ENCODE results near the gene GDF11.
A peak's percentile ranks its signal among the peaks of the same experiment; 100 is the strongest.

GDF11 gene

DNA sequence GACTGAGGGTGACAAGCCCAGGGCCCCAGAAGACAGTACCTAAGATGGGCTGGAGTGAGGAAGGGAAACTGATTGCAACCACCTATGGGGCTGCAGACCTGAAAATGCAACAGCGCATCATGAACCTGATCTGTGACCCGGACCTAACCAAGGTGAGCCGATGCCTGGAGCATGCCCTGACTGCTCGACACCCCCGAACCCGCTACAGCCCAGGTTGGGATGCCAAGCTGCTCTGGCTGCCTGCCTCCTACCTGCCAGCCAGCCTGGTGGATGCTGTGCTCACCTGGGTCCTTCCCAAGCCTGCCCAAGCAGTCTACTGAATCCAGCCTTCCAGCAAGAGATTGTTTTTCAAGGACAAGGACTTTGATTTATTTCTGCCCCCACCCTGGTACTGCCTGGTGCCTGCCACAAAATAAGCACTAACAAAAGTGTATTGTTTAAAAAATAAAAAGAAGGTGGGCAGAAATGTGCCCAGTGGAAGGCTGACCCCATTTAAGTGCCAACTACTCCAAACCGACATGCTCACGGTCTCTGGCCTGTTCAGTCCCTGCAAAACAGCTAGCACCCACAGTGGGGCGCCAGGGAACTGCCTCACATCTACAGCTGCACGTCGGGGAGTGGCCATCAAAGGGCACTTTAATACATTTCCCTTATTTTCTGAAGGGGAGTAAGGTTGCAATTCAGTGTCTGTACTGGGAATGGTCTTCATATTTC lies 18.5 kb upstream of the GDF11 start:
- DNase-seq, result peak; percentile 49 to 76

DNA sequence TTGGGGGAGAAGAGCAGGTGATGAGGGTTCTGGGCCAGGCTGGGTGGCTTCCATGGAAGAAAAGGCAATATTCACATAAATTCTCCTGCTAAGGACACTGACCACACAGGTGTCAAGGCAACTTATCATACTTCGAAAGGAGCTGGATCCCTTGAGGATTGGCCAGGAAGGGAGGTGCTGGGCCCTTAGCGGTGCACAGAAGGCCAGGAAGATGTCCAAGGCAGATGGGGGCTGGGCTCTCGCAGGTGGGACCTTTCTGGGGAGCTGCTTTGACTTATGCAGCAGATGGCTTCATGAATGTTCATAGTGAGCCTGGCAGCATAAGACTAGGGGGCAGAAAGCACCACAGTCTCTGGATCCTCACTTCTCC lies 18.0 kb upstream of the GDF11 start:
- DNase-seq, result no peak

DNA sequence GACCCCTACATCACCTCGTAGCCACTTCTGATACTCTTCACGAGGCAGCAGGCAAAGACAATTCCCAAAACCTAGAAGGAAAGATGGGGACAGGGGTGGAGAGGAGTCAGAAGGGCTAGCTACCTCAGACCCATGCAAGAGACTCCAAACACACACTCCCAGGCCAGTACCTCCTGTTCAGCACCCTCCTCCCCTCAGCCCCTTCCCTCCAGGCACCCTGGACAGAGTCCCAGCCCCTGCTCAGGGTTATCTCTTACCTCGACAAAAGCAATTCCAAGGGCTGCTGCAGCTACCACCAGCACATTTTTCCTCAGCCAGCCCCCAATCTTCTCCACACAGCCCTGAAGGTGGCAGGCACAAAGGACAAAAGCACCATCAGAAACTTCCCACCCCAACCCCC lies 17.4 kb upstream of the GDF11 start:
- DNase-seq, result no peak

DNA sequence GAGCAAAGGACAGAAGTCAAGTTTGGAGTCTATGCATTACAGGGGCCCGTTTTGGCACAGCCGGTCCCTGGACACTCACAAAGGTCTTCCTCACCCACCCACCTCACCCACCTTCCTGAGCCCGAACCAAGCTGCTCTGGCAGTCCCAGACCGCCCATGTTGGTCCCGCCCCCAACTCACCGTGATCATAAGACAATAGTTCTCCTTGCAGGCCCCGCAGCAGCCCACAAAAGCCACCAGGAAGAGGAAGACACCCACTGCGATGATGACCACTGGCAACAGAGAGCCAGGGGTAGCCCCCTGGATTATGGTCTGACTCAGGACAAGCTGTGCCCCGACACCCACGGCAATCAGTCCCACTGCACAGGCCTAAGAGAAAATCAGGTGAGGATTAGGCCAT lies 16.0 kb upstream of the GDF11 start:
- peak; percentile 58 to 92 for DNase-seq

DNA sequence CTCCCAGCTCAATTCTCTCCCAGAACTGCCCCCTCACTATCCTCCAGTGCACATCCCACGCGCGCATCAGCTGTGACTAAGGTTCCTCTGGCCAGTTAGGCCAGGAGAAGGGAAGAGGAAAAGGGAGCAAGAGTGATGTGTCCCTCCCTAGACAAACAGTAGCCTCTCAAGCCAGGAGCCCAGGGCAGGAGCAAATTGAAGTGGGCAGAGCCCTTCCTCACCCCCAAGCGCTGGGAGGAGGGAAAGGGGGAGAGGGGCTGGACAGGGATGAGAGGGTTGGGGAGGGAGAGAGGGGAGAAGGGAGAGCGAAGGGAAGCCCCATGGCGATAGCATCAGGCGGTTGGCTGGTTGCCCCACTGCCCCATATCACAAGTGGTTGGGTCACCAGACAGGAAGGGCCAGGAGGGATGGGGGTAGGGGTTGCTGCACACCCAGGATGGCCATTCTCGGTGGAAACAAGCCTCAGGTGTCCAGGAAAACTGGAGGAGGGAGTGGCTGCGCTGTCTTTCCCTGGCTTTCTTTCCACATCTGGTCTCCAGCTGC lies 15.2 kb upstream of the GDF11 start:
- DNase-seq, result peak; percentile 60 to 78

DNA sequence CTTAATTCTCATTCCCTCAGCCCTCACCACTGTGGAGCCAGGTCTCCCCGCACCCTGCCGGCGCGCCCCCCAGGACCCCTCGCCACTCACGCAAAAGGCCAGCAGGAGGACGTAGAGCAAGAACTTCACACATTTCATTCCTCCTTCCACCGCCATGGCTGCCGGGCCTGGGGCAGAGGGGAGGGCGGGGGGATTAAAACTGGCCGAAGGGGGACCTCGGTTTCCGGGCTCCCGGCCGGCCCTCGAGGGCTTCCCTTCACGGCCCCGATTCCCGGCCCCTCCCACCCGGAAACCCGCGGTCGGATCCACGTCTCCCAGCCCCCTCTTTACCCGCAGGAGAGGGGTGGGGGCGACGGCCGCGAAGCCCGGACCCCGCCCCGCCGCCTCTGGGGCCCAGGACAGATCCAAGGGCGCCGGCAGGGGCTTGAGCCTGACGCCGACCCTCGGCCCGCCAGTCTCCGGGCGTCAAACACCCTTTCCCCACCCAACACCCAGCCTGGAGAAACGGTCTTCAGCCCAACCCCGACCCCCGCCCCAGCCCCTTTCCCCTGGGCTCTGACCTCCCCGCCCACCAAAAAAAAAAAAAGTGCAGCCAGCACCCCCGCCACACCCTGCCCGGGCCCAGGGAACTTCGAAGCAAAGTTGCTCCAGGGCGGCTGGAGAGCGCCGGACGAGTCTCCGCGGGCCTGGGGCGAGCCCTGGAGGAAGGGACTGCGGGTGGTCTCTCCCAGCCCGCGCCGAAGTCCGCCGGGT lies 14.6 kb upstream of the GDF11 start:
- DNase-seq, result peak; percentile 42 to 70

DNA sequence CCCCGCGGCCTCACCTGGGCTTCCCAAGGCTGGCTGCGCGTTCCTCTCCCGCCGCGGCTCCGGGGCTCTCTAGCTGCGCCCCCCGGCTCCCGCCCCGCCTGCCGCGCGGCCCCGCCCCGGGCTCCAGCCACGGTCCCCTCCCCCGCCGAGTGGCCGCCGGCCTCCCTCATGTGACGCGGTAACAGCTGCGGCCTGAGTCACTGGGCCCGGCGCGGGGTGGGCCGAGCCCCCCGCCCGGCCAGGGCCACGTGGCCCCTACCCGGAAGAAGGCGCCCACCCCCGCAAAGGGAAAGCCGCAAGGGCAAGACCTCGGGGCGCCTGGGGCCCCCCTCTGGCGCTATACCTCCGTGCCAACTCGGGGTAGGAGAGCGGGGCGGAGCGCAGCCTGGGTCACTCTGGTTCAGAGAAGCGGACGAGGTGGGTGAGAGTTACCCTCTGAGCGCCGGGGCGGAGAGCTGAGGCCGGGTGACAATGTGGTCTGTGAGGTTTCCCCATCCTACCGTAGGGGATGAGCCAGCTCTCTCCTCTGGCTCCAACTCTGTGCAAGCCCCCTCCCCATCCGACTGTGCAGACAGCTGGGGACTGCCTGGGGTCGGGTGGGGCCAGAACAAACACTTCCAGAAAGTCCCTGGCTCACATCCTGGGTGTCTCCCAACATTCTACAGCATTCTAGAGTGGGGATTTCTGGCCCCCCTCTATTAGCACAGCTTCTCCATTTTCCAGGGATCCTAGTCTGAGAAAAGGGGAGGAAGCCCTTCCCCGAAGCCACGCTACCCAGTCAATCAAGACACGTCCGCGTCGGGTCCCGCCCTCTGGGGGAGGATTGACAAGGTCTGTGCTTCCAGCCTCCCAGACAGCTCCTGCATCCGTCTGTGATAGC lies 13.7 kb upstream of the GDF11 start, which contains the start of gene CD63:
Gene CD63 (minus strand): TSS at position 71 of the 880 bp plus-strand sequence. CDS start 668 bp downstream, outside the sequence.
- peak; percentile 95 to 96 for DNase-seq

DNA sequence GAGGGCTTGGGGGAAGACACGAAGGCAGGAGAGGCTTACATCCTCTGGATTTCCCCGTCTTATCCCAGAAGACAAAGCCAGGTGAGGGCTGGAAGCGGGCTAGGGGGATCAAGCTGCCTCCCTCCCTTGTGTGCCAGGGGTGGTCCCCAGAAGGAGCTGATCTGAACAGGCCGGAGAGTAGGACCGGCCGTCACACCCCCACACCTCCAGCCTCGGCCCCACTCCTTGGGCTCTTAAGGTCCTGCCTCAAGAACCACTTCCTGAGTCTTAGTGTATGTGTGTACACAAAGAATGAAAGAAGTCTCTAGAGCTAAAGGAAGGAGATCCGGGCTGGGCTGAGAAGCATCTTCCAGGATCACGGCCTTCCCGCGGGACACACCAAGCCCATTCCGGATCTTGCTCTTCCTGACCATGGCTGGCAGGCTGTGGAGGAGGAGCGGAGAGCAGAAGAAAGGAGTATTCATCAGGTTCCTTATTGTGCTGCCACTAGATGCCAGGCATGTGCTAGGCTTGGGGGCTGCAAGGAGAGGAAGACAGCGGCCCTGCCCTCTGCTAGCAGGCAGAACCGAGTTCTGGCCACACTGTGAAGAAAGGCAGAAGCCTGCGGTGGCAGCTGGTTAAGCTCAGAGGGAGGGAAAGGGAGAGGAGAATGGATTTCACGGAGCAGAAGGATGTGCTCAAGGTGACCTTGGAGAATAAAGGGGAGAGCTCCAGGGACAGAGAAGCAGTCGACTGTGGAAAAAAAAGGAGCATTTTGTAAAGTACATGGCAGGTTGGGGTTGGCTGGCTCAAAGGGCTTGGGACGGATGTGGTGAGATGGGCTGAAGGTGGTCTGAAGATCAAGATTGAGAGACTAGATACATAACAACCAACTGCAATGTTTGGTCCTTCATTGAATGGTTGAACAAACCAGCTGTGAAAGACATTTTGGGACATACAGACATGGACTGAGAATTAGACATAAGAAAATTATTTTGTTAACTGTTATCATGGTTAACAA lies 12.8 kb upstream of the GDF11 start:
- DNase-seq, result peak in 1 of 2 donors; percentile 53

DNA sequence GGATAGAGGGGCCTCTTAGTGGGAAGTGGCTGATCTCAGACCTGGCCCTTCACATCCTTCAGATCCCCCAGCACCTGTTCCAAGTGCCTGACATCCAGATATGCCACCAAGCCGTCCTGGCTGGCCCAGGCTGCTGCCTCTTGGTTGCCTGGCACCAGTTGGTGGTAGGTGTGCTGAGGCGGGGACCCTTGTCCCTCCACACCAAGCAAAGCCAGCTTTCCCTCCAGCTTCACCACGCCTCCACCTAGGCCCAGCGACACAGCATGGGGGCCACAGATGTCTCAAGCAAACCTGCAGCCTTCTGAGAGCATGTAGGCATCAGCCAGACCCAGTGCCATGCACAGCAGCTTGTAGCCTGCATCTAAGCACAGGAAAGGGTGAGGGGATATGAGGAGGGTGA lies 10.6 kb upstream of the GDF11 start:
- no peak for DNase-seq

DNA sequence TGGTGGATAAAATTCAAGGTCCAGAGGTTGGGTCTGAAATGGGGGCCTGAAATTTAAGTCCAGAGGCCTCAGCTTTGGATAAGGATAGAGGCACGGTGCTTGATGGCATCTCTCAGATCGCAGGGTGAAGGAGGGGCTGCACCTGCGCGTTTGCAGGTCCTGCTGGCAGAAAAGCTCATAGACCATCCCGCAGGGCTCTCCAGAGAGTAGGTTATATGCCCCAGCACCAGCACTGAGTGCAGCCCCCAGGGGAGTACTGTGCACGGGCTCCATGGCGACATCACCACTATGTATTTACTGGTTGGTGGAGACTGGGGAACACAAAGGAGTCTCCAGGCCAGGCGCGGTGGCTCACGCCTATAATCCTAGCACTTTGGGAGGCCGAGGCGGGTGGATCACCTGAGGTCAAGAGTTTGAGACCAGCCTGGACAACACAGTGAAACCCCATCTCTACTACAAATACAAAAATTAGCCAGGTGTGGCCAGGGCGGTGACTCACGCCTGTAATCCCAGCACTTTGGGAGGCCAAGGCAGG lies 9.8 kb upstream of the GDF11 start:
- DNase-seq, result no peak

DNA sequence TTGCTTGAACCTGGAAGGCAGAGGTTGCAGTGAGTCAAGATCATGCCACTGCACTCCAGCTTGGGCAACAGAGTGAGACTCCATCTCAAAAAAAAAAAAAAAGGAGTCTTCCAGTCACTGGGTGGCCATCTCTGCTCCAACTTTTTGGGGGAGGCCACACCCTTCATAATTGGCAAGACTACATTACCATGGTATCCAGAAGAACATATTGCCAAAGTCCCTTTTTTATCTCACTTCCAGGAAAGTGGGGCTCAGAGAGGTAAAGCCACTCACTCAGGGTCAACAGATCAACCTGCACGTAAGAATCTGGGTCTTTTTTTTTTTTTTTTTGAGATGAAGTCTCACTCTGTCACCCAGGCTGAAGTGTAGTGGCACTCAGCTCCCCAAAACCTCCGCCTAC lies 9.1 kb upstream of the GDF11 start:
- DNase-seq, result no peak

DNA sequence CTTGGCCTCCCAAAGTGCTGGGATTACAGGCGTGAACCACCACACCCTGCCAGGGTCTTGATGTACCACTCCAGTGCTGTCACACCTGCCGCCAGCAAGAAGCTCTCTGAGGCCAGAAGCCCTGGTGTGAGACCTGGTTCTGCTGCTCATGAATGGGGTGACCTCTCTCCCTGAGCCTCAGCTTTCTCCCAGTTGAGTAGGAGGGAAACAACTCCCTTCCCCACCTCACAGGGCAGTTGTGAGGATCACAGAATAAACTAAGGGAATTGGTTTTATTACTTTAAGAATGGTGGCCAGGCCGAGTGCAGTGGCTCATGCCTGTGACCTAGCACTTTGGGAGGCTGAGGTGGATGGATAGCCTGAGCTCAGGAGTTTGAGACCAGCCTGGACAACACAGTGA lies 8.3 kb upstream of the GDF11 start:
- DNase-seq, result no peak

DNA sequence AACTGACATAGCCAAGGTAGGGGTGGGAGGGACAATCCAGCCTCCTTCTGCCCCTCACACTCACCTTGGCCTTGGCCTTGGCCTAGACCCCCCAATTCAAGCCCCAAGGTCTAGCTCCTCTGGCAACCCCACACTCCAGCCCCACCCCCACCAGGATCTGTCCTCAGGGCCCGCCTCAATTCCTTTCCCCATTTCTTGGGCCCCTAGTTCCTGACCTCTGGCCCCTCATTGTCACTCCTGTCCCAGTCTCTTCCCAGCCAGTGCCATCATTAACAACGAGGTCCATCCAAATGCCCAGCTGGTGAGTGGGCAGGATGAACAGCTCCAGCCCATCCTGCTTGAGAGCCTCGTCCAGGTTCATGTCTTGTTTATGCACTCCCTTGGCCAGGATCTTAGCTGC lies 6.8 kb upstream of the GDF11 start:
- DNase-seq, result no peak

DNA sequence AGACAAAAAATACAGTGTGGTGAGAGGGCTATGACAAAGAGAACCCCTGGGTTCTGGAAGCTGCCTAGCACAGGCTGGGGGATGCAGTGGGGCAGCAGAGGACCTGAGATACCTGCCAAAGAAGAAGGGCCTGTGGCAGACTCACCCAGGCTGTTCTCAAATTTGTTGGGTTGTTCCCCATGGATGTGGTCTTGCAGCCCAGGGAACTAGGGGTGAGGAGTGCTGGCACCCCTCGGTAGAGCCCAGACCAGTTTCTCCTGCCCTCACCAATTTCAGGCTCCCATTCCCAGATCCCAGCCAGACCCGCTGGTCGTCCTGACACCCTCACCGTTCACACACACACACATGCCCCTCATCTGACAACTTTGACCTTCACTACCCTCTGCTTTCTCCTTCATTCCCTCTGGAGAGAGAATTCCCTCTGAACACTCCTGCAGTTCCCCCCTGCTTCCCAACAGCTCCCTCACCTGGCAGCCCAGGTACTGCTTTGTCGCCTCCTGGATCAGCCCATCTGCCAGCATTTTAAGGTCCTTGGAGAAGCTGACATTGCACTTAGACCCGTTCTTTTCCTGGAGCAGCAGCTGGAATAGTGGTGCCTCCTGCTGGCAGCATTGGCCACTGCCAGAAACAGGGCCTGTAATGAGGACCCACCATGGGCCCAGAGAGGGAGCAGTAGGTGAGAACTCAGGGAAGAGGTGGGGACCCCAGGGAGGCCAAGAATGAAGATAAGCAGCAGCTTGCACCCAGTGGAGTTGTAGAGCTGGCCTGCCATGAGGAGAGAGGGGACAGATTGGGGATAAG lies 5.9 kb upstream of the GDF11 start:
- peak; percentile 51 to 84 for DNase-seq

DNA sequence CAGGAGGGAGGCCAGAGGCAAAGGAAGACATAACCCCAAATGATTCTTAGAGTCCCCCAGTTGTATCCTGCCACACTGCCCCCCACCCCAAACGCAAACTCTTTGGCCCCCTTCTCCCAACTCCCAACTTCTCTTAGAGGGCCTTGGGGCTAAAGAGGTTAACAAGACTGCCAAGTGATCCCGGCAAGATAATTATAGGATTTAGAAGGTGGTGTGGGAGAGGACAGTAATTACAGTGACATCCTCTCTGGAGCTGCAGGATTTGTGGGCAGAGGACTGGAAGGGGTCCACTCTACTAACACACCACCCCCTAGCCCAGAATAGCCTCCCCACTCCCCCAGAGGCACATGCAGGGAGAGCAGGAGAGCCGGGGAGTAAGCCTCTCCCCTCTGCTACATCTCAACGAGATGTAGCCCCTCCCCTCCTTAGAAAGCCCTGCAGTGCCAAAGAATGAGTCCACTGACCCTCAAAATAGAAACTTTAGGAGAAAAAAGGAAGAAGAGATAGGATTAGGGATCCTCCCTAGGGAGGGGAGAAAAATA lies 5.3 kb upstream of the GDF11 start:
- no peak for DNase-seq

DNA sequence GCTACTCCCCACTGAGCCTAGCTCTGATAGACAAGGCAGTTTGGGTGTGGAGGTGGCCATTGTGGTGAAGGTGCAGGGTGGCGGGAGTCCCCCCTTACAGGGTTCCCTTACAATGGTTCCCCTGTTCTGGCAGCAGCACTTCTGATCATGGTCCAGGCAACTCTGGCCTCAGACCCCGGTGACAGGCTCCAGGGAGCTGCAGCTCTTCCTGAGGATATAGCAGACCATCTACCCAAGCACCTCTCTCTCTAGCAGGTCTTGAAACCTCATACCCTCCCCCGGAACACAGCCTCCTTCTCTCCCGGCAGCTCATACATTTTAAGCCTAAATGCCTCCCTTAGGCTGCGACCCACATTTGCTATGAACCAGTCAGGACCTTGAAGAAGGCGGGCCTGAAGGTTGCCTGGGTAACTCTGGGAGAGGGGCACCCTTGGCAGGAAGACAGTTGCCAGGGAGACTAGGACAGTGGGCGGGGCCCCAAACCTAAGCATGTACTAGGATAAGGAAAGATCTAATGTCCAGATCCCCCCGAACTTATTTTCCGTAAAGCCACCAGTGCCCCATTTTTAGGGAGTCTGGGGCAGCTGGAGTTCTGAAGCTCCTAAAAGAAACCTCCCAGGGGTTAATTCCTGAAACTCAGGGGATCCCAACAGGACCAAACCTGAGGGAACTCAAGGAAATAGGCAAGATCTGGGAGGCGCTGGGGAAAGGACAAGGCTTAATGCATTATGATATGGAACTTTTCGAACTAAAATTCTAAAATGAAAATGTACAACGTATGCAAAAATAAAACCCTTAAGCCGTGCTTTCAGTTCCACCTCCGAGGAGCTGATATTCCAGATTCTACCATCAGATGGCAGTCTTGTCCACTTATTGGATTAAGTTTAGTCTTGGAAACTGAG lies 4.5 kb upstream of the GDF11 start:
- DNase-seq, result peak; percentile 72 to 100

DNA sequence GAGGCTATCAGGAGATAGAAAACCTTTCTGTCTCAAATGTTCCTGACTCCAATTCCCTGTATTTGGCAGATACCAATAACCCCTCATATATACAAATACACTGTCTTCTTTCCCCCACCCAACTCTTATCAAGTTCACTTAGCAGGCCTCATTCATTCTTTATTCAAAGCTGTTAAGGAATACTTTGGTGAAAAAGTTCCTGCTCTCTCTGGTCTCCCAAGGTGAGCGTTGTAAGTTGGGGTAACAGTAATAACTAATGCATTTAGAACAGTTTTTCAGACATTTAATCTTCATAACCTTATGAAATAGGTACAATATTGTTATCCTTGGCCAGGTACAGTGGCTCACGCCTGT lies 3.9 kb upstream of the GDF11 start:
- no peak for DNase-seq

DNA sequence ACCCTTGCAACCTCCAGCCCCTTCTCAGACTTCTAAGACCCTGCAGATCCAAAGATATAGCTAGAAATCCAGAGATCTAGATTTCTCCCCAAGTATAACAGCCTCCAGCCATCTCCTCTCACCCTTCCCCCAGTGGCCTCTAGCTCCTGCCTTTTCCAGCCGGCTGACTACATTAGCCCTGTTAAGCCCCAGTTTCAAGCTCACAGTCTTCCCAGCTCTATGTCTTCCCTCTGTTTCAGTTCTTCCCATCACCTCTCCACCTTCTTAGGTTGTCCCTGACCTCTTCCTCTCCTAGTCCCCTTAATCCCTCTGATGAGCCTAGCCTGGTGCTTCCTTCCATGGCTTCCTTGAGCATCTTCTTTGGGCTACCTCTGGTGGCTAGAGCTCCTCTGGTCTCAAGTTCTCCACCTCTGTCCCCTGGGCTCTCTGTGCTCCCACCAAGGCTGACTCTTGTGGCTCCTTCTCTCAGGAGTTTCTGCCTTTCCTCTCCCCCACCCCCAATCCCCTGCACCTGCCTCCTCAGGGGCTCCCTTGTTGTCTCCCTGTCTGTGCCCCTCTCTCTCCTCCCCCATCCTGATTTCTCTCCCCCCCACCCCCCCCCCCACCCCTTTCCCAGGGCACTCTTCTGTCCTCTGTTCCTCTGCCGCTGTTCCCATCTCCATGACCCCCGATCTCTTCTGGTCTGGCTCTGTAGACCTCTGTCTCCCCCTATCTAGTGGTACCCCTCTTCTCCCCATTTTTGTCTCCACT lies 816 bp upstream of the GDF11 start:
- no peak for DNase-seq
